ENCODE measurements around the gene NTN5. TPM values are rescaled to one million over a fixed set of nuclear protein-coding genes. Genes with fewer than 3 reads are reported as not detected.
A peak's percentile ranks its signal among the peaks of the same experiment; 100 is the strongest.

The NTN5 gene
- total RNA-seq = not detected

- peaks cover 4 to 11% of the 10 kb centered on the region in 2 donors for H3K4me1 ChIP-seq
- TF ChIP-seq CTCF (IDR thresholded peaks at IDR 0.05 in 4 of 5, conservative IDR thresholded peaks at IDR 0.05 in 1 of 5) (no peak), POLR2A (IDR thresholded peaks at IDR 0.05) (no peak)
- in situ Hi-C loops (cut with MboI; ENCODE audit: low sequenced_read_pairs in 4 of 4) (loop anchor here in 1 of 4 donors (10.0 kb wide), 1 partner anchor 172 kb away; no protein-coding TSS in a partner anchor), intact Hi-C loops (cut with DNase I; ENCODE audit: low total_unique reads) (loop anchor here (10.0 kb wide), 1 partner anchor 172 kb away; no protein-coding TSS in a partner anchor)
- no peak for ATAC-seq
- H3K27me3 ChIP-seq = no peaks in the 10 kb centered on the region
- no peak within 1 kb of the TSS for H3K4me3 ChIP-seq
- no peak within 1 kb of the TSS for H3K27ac ChIP-seq
- H3K36me3 ChIP-seq = no peaks in the 10 kb centered on the region
- DNase-seq = no peak
- H3K9me3 ChIP-seq = no peaks in the 10 kb centered on the region
These were observed at the start of gene NTN5 for GRCh38 chr19:48672994-48673393. TSS of gene NTN5 (minus strand) at chr19:48673017. CDS start at chr19:48670986, 2,031 bp downstream.

GRCh38 chr19:48722196-48722708 is 49.4 kb upstream of the NTN5 start:
- in situ Hi-C loops (cut with MboI; ENCODE audit: low sequenced_read_pairs in 4 of 4) (no loop called here), intact Hi-C loops (cut with DNase I; ENCODE audit: low total_unique reads) (no loop called here)
- TF ChIP-seq CTCF (IDR thresholded peaks at IDR 0.05 in 4 of 5, conservative IDR thresholded peaks at IDR 0.05 in 1 of 5) = no peak
- no peak for TF ChIP-seq POLR2A (IDR thresholded peaks at IDR 0.05)
- H3K4me1 ChIP-seq = peaks cover 28 to 41% of the 10 kb centered on the region in 2 donors
- H3K4me3 ChIP-seq = no peak overlapping the region
- DNase-seq = no peak
- no peaks in the 10 kb centered on the region for H3K9me3 ChIP-seq
- H3K27me3 ChIP-seq = no peaks in the 10 kb centered on the region
- no peak for ATAC-seq
- no peak overlapping the region for H3K27ac ChIP-seq
- no peaks in the 10 kb centered on the region for H3K36me3 ChIP-seq

GRCh38 chr19:48720613-48721296 is 47.9 kb upstream of the NTN5 start:
- DNase-seq (peak; percentile 100), ATAC-seq (peak; percentile 83 to 91)
- no peaks in the 10 kb centered on the region for H3K36me3 ChIP-seq
- intact Hi-C loops (cut with DNase I; ENCODE audit: low total_unique reads) = loop anchor here (1.0 kb wide), 1 partner anchor 18 kb away; no protein-coding TSS in a partner anchor
- no peak for TF ChIP-seq POLR2A (IDR thresholded peaks at IDR 0.05)
- TF ChIP-seq CTCF (IDR thresholded peaks at IDR 0.05 in 4 of 5, conservative IDR thresholded peaks at IDR 0.05 in 1 of 5) = no peak
- no peaks in the 10 kb centered on the region for H3K27me3 ChIP-seq
- no peaks in the 10 kb centered on the region for H3K9me3 ChIP-seq
- H3K4me1 ChIP-seq = peaks cover 43 to 54% of the 10 kb centered on the region in 2 donors
- peak overlapping the region; percentile 58 to 76 (median 66) for H3K4me3 ChIP-seq
- in situ Hi-C loops (cut with MboI; ENCODE audit: low sequenced_read_pairs in 4 of 4) = no loop called here
- peak overlapping the region; percentile 95 to 98 (median 96) for H3K27ac ChIP-seq

- H3K36me3 ChIP-seq = no peaks in the 10 kb centered on the region
- ATAC-seq = peak; percentile 72
- H3K4me3 ChIP-seq = peak overlapping the region; percentile 58 to 76 (median 66)
- no peaks in the 10 kb centered on the region for H3K27me3 ChIP-seq
- H3K4me1 ChIP-seq = peaks cover 48 to 55% of the 10 kb centered on the region in 2 donors
- in situ Hi-C loops (cut with MboI; ENCODE audit: low sequenced_read_pairs in 4 of 4) (no loop called here), intact Hi-C loops (cut with DNase I; ENCODE audit: low total_unique reads) (loop anchor here (1.0 kb wide), 1 partner anchor 18 kb away; no protein-coding TSS in a partner anchor)
- DNase-seq = peak; percentile 63 to 82
- peak overlapping the region; percentile 95 to 98 (median 96) for H3K27ac ChIP-seq
- TF ChIP-seq POLR2A (IDR thresholded peaks at IDR 0.05) (peak; percentile 30 to 54), CTCF (IDR thresholded peaks at IDR 0.05 in 4 of 5, conservative IDR thresholded peaks at IDR 0.05 in 1 of 5) (no peak)
- H3K9me3 ChIP-seq = no peaks in the 10 kb centered on the region
These were observed 47.4 kb upstream of the NTN5 start for GRCh38 chr19:48720251-48720612.
